ENCODE data around the gene GCAT. TPM values are rescaled to one million over a fixed set of nuclear protein-coding genes. Genes with fewer than 3 reads are reported as not detected.

GCAT gene
- 28.8 TPM for polyA plus RNA-seq (2013, experiment 1 of 2; ENCODE audit: insufficient read length)
- polyA plus RNA-seq (2013, experiment 2 of 2; ENCODE audit: insufficient read length) = 32.2 TPM

DNA sequence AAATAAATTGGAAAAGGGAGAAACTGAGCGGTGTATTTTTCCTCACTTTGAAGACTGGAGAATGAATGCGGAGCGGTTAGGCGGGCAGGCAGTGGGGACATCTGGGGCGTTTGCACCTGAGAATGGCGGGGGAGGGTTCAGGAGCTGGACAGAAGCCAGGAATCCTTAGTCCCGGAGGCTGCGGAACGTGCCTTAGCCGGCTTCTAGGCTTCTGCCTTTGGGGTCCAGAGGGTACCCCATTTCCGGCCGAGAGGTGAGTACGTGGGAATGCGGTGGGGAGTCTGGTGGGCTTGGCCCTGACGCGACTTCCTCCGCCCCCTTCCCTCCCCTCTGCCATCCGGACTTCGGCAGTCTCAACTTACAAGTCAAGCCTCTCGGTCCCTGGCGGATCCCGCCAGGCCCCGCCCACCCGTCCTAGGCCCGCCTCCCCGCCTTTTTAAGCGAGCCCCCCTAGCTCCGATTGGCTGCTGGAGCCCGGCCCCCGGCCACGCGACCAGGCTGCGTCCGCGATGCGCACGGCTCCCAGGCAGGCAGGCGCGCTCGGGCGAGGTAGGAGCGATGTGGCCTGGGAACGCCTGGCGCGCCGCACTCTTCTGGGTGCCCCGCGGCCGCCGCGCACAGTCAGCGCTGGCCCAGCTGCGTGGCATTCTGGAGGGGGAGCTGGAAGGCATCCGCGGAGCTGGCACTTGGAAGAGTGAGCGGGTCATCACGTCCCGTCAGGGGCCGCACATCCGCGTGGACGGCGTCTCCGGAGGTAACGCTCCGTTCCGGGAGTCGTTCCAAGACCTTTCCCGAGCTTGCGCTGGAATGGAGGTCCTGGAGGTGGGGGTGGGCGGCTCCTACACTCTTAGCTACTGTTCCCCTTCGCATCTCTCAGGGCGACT, at the start of gene GCAT:
GCAT (plus strand) TSS at position 525 of the 884 bp plus-strand sequence; CDS start at position 559, 34 bp downstream.
- peak; percentile 97 for DNase-seq

DNA sequence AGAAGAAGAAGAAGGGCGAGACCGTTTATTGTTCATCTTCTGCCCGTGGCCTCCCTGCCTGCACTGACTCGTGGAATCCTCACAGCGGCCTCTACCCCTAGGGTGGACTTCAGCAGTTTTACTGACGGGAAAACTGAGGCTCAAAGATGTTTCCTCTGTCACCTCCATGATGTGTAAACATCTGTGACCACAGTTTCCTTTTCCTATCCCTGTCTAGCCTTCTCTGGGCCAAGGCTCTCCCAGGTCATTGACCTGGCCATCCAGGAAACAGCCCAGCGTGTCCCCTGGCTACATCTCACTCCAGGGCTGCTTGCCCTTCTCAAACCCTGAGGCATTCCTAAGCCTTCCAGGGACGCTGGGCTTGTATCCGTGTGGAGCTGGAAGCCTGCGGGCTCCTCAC, 49.0 kb upstream of the GCAT start:
- no peak for DNase-seq

DNA sequence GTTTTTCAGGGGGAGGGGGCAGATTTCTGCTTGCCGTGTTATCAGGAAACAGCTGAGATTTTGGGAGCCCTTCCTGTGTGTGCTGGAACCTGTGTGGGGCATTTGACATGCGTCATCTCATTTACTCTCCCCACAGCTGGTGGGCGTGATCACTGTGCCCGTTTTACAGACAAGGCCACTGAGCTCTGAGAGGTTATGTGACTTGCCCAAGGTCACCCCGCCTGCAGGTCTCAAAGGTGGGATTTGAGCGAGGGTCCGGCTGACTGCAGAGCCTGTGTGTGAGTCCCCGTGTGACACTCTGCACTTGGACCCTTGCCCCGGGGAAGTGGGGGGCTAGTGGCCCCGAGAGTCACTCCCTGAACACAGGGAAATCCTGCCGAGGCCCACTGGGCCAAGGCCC, 48.5 kb upstream of the GCAT start:
- DNase-seq = no peak

DNA sequence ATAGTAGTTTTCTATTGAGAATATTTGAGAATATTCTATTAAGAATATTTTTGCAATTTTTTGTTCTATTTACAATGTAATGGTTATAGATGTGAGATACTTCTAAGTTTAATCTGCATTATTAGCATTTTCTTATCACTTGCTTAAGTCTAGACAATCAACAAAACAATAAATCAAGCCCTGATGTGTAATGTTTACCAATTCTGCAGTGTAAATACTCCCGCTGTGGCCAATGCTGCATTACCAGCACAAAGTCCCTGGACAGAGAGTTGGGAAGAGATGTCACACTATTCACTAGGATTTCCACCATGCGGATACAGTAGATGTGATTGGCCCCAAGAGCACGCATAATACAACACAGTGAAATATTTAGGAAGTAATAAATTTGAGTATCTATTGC, 47.6 kb upstream of the GCAT start:
- DNase-seq = no peak

DNA sequence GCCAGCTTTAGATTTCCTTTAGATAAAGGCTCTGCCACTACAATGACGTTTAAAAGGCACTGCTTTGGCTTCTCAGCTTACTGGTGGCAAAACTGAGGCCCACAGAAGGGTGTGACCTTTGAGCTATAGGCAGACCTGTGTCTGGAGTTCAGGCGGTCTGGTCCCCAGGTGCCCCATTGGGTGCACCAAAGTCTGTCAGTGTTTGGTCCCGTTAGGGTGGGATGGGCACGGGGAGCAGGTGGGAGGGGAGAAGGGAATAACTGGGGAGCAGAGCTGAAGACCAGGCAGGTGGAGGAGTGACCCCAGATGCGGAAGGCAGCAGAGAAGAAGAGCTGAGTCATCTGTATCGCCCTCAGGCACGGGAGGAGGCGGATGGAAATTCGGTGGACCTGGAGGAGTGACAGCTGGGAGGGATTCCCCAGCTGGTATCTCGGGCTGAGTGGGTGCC, 45.3 kb upstream of the GCAT start:
- DNase-seq = no peak

DNA sequence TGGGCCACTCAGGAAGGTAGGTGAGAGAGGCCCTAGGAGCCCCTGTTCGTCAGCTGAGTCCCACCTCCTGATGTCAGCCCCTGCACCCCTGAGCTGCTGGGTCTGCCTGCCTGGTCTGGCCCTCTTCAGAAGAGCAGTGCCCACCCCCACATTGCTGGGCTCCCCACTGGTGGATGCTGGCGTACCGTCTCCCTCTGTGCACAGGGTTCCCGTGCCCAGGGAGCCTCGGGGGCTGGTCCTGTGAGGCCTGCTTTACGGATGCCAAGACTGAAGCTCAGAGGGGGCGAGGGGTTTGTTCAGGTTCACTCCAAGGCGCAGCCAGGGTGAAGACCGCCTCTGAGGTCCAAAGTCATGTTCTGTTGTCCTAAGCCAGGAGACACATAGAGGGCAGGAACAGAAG, 44.7 kb upstream of the GCAT start:
- no peak for DNase-seq

DNA sequence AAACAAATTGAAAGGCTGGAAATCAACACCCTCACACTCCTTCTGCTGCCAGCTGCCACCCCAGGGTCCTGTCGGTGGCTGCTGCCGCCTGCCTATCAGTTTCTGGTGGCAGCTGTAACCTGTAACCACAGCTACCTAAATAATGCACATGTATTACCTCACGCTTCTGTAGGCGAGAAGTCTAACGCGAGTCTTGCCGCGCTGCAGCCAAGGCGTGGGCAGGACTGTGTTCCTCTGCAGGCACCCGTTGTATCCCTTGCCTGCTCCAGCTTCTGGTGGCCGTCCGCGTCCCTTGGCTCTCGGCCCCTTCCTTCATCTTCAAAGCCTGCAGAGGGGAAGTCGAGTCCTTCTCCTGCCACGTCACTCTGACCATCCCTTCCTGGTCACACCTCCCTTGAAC, 44.1 kb upstream of the GCAT start:
- DNase-seq = no peak

DNA sequence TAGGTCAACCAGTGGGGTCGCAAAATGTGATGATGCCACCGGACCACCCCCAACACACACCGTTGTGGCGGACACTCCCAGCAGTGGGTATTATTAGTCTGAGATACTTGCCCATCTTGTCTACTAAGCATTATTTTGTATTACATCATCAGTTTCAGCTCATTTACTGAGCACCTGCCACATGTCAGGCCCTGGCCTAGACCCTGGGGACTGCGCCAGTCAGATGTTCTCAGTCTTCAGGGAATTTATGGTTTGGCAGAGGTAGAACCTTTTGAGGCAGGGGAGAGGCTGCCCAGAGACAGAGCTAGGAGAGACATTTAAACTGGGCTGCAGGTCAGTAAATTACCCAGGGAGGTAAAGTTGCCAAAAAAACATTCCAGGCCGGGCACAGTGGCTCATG, 43.1 kb upstream of the GCAT start:
- DNase-seq = no peak

DNA sequence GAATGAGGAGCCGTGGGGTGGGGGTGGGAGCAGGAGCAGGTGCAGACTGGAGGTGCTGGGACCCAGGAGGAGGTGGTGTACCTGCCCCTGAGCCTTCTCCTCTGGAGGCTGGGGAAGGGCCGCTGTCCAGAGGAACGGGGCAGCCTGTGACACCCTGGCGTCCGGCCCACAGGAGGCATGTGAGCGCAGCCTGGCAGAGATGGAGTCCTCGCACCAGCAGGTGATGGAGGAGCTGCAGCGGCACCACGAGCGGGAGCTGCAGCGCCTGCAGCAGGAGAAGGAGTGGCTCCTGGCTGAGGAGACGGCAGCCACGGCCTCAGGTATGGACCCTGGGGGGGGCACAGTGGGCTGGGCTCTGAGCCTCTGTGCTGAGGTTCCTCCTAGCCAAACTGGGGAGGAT, 42.2 kb upstream of the GCAT start:
- DNase-seq = no peak

DNA sequence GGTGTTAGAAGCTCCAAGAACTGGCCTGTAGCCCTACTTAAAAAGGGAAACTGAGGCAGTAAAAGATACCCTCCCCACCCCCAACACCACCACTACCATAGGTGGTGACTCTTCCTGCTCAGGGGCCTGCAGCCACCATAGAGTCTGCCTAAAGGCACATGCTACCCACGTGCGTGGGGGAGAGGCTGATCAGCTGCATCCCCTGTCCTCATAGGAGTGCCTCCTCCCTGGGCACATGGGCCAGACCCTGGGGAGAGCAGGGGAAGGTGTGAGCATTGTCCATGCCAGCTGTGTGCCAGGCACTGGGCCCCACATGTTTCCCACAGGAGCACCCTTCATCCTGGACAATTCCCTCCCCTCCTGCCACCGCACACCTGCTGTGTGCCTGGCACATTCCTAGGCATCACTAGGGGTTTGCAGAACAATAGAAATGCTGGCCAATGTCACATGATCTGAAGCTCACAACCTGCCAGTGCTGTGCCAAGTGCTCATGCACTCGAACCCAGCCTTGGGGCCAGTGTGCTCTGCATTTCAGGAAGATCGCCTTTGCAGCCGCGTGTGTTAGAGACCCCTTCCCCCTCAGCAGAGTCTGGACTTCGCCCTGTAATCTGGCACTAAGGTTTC, 41.7 kb upstream of the GCAT start:
- DNase-seq = no peak

DNA sequence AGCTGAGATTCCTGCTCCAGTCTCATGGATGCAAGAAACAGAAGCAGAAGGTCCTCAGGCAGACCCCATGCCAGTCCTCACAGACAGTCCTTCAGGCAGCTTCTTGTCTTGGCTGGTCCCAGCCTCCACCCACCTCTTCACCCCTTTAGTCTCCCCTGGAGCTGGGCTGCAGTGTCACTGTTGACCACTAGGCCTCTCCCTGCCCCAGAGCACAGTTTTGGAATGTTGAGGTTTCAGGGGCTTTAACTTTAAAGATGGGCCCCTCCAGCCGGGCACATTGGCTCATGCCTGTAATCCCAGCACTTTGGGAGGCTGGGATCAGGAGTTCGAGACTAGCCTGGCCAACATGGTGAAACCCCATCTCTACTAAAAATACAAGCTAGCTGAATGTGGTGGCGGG, 39.5 kb upstream of the GCAT start:
- DNase-seq = no peak

DNA sequence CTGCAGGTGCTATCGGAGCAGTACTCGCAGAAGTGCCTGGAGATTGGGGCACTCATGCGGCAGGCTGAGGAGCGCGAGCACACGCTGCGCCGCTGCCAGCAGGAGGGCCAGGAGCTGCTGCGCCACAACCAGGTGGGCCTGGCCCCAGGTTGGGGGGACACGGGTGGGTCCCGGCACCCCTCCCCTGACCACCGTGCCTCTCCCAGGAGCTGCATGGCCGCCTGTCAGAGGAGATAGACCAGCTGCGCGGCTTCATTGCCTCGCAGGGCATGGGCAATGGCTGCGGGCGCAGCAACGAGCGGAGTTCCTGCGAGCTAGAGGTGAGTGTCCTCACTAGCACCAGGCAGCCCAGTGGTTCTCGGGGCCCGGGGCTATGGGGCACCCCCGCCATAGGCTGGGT, 38.7 kb upstream of the GCAT start:
- DNase-seq = no peak

DNA sequence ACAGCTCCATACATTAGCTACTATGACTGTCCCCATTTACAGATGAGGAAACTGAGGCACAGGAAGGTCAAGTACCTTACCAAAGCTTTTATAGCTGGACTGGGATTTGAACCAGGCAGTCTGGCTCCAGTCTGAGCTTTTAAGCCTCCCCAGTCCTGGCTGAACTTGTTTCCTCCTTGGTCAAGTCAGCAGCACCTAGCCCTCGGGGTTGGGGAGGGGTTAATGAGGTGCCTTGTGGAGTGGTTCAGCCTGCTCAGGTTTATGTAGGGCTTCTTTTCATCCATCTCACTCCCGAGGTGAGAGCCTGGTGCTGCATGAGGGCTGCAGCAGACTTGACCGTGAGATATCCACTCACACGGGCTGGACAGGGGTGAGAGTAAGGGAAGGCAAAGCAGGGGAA, 36.7 kb upstream of the GCAT start:
- no peak for DNase-seq

DNA sequence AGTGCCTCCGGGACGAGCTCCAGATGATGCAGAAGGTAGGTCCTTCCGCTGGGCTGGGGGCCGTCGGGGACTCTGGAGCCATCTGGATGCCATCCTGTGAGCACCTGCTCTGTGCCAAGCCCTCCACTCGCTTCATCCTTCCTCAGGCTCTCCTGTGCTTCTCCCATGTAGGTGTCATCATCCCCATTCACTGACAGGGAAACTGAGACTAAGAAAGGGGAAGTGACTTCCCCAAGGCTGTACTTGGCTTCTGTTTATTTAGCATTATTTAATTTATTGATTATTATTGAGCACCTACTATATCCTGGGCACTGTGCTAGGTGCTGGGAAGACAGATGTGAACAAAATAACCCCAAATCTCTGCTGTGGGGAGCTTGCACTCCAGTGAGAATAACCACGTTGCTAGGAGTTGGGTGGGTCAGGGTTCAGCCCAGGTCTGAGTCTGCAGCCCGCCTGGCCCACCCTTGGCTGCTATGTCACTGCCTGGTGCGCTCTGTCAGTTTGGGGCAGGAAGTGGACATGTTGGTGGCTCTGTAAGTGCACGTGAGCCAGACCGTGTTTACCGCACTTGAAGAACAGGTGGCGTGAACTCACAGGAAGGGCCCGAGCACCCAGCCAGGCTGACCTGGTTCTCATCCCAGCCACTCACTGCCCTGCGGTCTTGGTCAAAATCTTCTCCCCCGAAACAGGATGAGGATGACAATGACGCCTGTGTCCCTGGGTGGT, 35.9 kb upstream of the GCAT start:
- DNase-seq = no peak

DNA sequence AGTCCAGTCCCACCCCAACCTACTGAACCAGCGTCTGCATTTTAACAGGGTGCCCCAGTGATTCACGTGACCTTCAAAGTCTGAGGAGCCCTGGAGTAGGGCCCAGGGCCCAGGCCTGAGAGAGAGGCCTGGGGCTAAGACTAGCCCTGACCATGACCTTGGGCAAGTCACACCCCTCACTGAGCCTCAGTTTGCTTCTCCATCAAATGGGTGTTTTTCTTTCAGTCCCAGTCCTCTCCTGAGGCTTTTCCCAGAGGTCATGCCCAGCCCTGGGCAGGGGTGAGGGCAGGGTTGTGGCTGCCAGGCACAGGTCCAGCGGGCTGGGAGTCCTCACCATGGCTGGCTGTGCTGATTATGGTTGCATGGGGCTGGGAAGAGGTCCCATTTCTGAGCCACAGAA, 33.0 kb upstream of the GCAT start:
- no peak for DNase-seq

DNA sequence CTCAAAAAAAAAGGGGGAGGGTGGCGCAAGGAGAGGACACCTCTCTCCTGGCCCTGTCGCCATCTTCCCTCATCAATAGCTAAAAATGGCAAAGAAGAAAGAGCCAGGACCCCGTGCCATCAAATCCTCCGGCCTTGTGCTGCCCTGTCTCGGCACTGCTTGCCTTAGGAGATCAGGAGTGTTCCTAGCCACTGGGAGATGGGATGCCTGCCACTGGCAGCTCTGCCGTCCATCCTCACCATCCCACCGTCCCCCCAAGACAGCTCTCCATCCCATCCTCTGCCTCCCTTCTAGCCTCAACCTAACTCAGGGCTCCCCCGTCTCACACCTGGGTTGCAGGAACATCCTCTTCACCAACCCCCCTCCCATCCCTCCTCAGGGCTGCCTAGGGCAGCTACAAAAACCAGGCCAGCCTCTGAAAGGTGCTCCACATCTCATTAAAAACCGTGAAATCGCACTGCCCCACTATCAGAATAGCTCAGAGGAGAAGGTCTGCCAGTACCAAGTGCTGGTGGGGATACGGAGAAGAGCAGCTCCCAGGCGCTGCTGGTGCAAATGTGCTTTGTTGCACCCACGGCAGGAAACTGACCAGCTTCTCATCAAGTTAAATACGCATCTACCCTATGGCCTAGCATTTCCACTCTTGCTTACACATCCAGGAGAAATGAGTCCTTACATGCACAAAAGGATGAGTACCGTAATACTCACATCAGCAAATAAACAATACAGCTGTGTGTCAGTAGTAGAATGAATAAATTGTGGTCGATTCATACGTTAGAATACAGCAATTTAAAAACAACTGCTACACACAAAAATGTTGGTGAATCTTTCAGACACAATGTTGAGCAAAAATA, 31.7 kb upstream of the GCAT start:
- DNase-seq = peak; percentile 49

DNA sequence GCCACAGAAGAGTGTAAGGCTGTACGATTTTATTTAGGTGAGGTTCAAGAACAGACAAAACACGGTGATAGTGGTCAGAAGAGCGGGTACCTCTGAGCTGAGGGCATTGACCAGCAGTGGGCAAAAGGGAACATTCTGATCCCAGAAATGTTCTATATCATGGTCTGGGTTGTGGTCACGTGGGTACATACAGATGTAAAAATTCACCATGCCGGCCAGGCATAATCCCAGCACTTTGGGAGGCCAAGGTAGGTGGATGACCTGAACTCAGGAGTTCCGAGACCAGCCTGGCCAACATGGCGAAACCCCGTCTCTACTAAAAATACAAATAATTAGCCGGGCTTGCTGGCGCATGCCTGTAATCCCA, 31.1 kb upstream of the GCAT start:
- DNase-seq = no peak

DNA sequence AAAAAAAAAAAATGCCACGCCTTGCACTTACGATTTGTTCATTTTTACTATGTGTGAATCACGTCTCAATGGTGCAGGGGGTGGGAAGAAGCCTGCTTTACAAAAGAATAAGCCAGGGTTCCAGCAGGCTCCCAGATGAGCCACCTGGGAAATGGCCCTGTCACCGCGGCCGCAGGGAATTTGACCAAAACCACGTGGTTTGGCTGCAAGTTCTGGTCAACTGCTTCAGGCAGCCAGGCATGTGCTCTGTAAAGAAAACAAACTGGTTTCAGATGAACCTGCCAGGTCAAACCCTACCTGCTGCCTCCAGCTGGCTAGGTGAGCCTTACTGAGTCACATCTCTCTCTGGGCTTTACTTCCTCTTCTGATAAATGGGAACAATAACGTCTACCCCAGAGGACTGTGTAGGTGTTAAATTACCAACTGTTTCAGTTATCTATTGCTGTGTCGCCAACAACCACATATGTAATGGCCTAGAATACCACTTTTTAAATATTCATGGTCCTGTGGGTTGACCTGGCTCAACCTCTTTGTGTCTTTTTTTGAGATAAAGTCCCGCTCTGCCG, 30.5 kb upstream of the GCAT start:
- peak; percentile 69 for DNase-seq

DNA sequence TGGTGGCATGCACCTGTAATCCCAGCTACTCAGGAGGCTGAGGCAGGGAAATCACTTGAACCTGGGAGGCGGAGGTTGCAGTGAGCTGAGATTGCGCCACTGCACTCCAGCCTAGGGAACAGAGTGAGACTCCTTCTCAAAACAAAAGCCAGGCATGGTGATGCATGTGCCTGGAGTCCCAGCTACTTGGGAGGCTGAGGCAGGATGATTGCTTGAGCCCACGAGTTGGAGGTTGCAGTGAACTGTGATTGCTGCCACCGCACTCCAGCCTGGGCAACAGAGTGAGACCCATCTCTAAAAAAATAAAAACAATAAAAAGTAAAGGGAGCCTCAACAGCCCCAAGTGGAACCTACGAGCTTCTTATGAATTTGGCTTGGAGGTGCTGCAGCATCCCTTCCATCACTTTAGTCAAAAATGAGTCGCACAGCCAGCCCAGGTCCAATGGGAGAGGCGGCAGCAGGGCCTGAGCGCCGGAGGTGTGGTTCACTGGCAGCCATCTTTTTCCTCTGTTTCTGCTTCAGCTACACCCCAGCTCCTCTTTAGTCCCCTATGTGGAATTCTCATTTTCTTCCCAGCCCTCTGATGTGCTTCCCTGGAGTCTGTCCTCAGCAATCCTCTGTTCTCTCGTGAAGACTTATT, 29.2 kb upstream of the GCAT start:
- DNase-seq = no peak

DNA sequence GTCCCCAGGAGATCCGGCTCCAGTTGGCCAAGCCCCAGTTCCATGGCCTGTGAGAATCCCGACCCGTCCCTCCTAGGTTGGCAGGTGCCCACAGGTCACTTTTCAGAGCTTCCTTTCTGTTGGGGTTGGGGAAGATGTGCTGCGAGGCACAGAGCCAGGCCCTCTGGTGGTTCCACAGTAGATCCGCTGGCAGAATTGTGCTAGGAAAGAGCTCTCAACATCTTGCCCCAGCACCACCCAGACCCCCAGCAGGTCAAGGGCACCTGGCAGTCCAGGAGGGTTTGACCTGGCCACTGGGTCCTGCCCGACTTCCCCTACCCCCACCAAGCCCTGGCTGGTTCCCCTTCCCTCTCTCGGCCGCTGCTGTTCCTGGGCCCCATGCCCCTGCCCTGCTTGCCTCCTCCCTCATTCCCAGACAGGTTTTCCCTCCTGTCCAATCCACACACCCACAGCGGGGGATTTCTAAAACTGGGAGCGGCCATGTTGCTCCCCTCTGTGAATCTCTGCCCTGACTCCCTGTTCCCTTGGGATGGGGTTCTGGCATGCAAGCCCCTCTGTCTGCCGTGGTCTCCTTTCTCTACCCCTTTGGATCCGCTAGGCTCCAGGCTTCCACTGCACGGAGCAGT, 26.2 kb upstream of the GCAT start:
- no peak for DNase-seq
